ENCODE measurements around the gene PDCD10.

- TF ChIP-seq ZFP30 (CRISPR knock-in tag; IDR thresholded peaks at IDR 0.05) = no peak
- TF ChIP-seq POU6F1 (CRISPR knock-in tag; IDR thresholded peaks at IDR 0.05; ENCODE audit: borderline replicate concordance, low read depth) = no peak
- TF ChIP-seq GLIS3 (CRISPR knock-in tag; IDR thresholded peaks at IDR 0.05) = no peak
- no peak for TF ChIP-seq ARNTL (CRISPR knock-in tag; IDR thresholded peaks at IDR 0.05; ENCODE audit: borderline replicate concordance, low read depth)
- TF ChIP-seq, protein P1, sequence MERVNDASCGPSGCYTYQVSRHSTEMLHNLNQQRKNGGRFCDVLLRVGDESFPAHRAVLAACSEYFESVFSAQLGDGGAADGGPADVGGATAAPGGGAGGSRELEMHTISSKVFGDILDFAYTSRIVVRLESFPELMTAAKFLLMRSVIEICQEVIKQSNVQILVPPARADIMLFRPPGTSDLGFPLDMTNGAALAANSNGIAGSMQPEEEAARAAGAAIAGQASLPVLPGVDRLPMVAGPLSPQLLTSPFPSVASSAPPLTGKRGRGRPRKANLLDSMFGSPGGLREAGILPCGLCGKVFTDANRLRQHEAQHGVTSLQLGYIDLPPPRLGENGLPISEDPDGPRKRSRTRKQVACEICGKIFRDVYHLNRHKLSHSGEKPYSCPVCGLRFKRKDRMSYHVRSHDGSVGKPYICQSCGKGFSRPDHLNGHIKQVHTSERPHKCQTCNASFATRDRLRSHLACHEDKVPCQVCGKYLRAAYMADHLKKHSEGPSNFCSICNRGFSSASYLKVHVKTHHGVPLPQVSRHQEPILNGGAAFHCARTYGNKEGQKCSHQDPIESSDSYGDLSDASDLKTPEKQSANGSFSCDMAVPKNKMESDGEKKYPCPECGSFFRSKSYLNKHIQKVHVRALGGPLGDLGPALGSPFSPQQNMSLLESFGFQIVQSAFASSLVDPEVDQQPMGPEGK (CRISPR knock-in tag; IDR thresholded peaks at IDR 0.05; ENCODE audit: borderline replicate concordance) = no peak
- no peak for TF ChIP-seq ZNF565 (CRISPR knock-in tag; conservative IDR thresholded peaks at IDR 0.05; ENCODE audit: low read depth)
Observed at GRCh38 chr3:167669699-167670098, 65.0 kb downstream of the PDCD10 start.

Data from SK-N-SH treated with all-trans-retinoic acid at 6 μM for 48 hours (cell line).